Mucosa of stomach (tissue), 1 donor: ENCODE data around the gene POLR1F.

ENCODE experiments used
- H3K27me3 ChIP-seq: one replicate; pipeline ENCODE4 v1.7.0; 2013; ENCODE audit warnings: mild to moderate bottlenecking, low read length; ENCODE audit not compliant: control insufficient read depth, insufficient read depth
- H3K36me3 ChIP-seq: one replicate; pipeline ENCODE4 v1.7.0; 2013; ENCODE audit warnings: low read length; ENCODE audit not compliant: control insufficient read depth, insufficient read depth
- H3K4me1 ChIP-seq: one replicate; pipeline ENCODE4 v1.7.0; 2013; ENCODE audit warnings: mild to moderate bottlenecking, low read length; ENCODE audit not compliant: control insufficient read depth, insufficient read depth
- H3K4me3 ChIP-seq: one replicate; pipeline ENCODE4 v1.7.0; 2013; ENCODE audit warnings: low read length
- H3K9ac ChIP-seq: one replicate; pipeline ENCODE4 v1.7.0; 2013; ENCODE audit warnings: mild to moderate bottlenecking, low read length, moderate library complexity
- H3K9me3 ChIP-seq: one replicate; pipeline ENCODE4 v1.7.0; 2013; ENCODE audit warnings: mild to moderate bottlenecking, low read length, moderate library complexity; ENCODE audit not compliant: control insufficient read depth
- donor health status: Pancreatic carcinoma.

POLR1F gene

DNA sequence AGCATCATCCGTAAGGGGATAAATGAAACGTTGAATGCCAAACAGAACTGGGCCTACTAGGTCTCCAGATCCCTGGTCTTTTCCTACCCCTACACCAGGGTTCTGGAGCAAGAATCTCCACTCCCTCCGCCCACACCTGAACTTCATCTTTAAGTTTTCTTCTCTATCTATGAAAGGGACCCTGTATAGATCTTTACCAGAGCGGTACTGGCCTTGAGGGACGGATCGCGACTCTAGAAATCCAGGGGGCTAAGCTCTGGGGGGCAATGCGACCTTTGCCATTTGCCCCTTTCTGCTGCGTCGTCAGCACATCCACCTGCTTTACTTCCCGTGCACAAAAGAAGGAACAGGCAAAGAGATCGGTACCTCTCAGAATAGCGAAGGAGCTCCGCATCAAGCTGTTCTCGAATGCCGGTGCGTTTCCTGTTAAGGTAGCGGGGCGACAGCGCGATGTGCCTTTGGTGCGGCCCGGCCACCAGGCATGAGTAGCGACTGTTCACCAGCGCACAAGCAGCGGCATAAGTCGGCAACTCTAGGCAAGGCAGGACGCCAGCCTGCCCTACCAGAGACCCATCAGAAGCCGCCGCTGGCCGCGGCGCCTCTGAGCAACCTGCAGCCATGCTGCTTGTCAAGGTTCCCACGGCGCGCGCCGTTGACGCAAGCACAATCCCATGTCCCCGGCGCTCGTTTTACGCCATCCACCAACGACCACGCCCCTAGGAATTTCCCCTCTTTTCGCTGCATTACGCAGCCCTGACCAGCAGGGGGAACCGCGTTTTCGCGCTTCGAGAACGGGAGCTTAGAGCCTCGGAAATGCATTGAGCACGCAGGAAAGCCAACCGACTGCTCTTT is at the start of gene POLR1F:
Gene POLR1F, minus strand, starts transcription at position 641 of the 852 bp plus-strand sequence. Its CDS starts 21 bp downstream, at position 620.
- H3K27me3 ChIP-seq, result no peaks in the 10 kb centered on the region
- H3K9me3 ChIP-seq, result no peaks in the 10 kb centered on the region
- H3K36me3 ChIP-seq, result no peaks in the 10 kb centered on the region
- no peaks in the 10 kb centered on the region for H3K4me1 ChIP-seq
- H3K4me3 ChIP-seq, result peak within 1 kb of the TSS; percentile 87
- H3K9ac ChIP-seq, result peak within 1 kb of the TSS; percentile 77

DNA sequence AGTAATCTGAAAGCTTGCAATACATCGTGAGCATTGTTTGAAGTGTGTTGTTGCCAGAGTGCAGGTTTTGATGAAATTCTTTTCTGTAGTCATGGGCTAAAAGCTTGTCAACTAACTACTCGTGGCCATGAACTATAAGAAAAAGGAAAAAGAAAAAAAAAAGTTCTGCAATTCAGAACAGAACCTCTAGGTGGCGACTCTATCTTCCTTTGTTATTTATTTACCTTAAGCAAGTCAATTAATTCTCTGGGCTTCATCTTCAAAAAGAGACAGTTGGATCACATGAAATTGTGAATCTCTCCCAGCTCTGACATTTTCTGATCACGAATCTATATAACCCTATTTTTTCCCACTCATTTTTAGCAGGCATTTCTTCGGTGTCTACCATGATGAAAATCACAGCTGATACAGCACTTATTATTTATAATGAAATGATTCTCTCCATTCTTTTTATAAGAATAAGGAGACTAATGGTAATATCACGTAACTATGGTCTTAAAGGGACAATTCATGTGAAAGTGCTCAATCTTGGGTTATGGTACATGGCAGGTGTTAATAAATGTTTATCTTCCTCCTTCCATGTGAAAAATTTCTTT is 45.8 kb upstream of the POLR1F start:
- H3K27me3 ChIP-seq, result no peaks in the 10 kb centered on the region
- H3K36me3 ChIP-seq, result no peaks in the 10 kb centered on the region
- H3K9me3 ChIP-seq, result no peaks in the 10 kb centered on the region
- no peaks in the 10 kb centered on the region for H3K4me1 ChIP-seq
- H3K9ac ChIP-seq, result no peak overlapping the region
- no peak overlapping the region for H3K4me3 ChIP-seq

DNA sequence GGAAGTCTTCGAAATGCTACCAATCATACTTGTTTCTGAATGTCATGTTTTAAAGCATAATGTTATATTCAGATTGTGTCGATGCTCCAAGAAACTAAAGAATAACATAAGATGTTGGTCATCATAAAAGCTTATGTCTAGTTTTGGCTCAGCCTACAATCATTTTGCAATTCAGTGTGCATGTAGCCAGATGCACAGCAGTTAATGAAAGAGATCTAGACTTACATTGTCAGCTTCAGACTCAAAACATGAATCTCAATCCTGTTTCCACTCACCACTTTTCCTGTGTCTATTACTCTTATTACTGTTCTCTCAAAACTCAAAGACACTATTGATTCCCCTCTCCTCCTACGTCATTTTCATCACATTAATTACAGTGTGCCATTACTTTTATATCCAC is 43.2 kb upstream of the POLR1F start:
- H3K9ac ChIP-seq, result no peak overlapping the region
- no peaks in the 10 kb centered on the region for H3K9me3 ChIP-seq
- H3K36me3 ChIP-seq, result no peaks in the 10 kb centered on the region
- H3K27me3 ChIP-seq, result no peaks in the 10 kb centered on the region
- H3K4me3 ChIP-seq, result no peak overlapping the region
- H3K4me1 ChIP-seq, result no peaks in the 10 kb centered on the region

DNA sequence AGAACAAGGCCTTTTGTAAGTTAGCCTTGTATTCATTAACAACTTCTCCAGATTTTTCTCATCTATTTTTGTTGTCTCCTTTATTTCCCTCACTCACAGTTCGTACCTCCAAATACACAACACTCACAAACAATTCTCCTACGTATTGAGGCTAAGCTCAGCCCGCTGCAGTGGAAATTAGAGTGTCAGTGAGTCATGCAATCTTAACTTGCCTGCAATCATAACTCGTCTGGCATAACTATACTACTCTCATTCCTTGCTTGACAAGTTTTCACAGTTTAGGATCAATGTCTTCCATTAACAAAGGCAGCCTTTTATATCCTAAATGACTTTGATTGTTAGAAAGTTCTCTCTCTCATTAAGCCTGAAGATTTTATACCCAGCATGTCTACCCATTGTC is 40.8 kb upstream of the POLR1F start:
- Histone ChIP-seq H3K27me3 (no peaks in the 10 kb centered on the region), H3K36me3 (no peaks in the 10 kb centered on the region), H3K9me3 (no peaks in the 10 kb centered on the region), H3K4me3 (no peak overlapping the region), H3K9ac (no peak overlapping the region), H3K4me1 (no peaks in the 10 kb centered on the region)

GRCh38 chr7:19747740-19748339 is 39.0 kb upstream of the POLR1F start:
- H3K9me3 ChIP-seq, result no peaks in the 10 kb centered on the region
- no peak overlapping the region for H3K4me3 ChIP-seq
- no peaks in the 10 kb centered on the region for H3K4me1 ChIP-seq
- H3K9ac ChIP-seq, result no peak overlapping the region
- H3K27me3 ChIP-seq, result no peaks in the 10 kb centered on the region
- no peaks in the 10 kb centered on the region for H3K36me3 ChIP-seq

DNA sequence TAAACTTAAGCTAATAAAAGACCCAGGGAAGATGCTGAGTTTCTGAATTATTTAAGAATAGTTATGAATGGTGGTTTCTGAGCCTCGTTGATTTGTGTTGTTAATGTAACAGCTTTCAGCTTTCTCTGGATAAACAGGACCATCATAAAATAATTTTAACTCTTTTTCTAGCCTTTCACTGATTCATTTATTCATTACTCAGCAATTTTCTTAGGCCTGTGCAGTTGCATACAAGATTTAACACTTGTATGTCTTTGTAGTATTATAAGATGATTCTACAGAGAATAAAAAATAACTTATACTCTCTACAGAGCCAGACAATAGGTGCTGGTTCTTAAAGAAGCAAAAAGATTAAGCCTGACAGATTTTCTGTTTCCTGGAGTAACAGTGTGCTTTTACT is 35.2 kb upstream of the POLR1F start:
- no peaks in the 10 kb centered on the region for H3K36me3 ChIP-seq
- no peaks in the 10 kb centered on the region for H3K27me3 ChIP-seq
- no peaks in the 10 kb centered on the region for H3K9me3 ChIP-seq
- no peaks in the 10 kb centered on the region for H3K4me1 ChIP-seq
- no peak overlapping the region for H3K4me3 ChIP-seq
- H3K9ac ChIP-seq, result no peak overlapping the region

GRCh38 chr7:19728716-19729115 is 19.9 kb upstream of the POLR1F start:
- Histone ChIP-seq H3K9ac (no peak overlapping the region), H3K9me3 (no peaks in the 10 kb centered on the region), H3K4me3 (no peak overlapping the region), H3K4me1 (no peaks in the 10 kb centered on the region), H3K27me3 (no peaks in the 10 kb centered on the region), H3K36me3 (no peaks in the 10 kb centered on the region)

GRCh38 chr7:19725770-19726169 is 16.9 kb upstream of the POLR1F start:
- Histone ChIP-seq H3K36me3 (no peaks in the 10 kb centered on the region), H3K4me3 (no peak overlapping the region), H3K27me3 (no peaks in the 10 kb centered on the region), H3K9ac (no peak overlapping the region), H3K4me1 (no peaks in the 10 kb centered on the region), H3K9me3 (no peaks in the 10 kb centered on the region)

GRCh38 chr7:19715499-19715898 is 6.7 kb upstream of the POLR1F start:
- Histone ChIP-seq H3K36me3 (no peaks in the 10 kb centered on the region), H3K4me1 (no peaks in the 10 kb centered on the region), H3K9ac (no peak overlapping the region)

DNA sequence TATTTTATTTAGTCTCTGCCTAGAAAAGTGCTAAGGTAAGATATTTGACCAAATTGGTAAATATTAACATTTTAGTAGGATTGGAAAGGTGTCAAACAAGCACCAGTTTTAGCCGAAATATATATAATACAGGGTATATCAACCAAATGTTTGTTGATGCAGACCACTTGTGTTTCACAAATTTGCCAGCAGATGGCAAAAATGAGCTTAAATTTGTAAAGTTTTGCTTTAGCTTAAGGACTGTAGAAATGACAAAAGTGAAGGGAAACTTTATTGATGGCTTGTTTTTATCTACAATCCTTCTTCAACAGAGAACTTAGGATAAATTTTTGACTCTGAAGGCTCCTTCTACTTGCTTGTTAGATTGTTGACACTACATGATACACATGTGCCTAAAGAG is 4.8 kb upstream of the POLR1F start:
- H3K4me1 ChIP-seq, result no peaks in the 10 kb centered on the region
- H3K9me3 ChIP-seq, result no peaks in the 10 kb centered on the region
- H3K27me3 ChIP-seq, result no peaks in the 10 kb centered on the region
- H3K9ac ChIP-seq, result no peak overlapping the region
- no peaks in the 10 kb centered on the region for H3K36me3 ChIP-seq
- H3K4me3 ChIP-seq, result no peak overlapping the region

More at GRCh38 chr7:19715499-19715898, 6.7 kb upstream of the POLR1F start:
- Histone ChIP-seq H3K27me3 (no peaks in the 10 kb centered on the region), H3K4me3 (no peak overlapping the region), H3K9me3 (no peaks in the 10 kb centered on the region)

DNA sequence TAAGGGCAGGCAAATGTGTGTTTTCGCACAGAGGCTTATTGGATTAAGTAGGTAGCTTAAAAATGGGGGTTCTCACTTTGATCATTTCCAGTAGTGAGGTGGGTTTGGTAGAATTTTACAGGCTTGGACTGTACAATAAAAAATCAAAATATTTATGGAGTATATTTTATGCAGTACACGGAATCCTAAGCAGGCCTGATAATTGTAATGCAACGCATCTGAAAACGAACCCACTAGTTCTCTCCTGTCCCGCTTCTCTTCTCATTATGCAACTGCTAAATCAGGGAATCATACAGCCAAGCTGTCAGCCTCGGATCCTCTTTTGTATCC is 377 bp upstream of the POLR1F start:
- Histone ChIP-seq H3K36me3 (no peaks in the 10 kb centered on the region), H3K9ac (peak overlapping the region; percentile 10), H3K27me3 (no peaks in the 10 kb centered on the region), H3K9me3 (no peaks in the 10 kb centered on the region), H3K4me1 (no peaks in the 10 kb centered on the region), H3K4me3 (no peak overlapping the region)

- Histone ChIP-seq H3K4me3 (no peak overlapping the region), H3K36me3 (no peaks in the 10 kb centered on the region), H3K27me3 (no peaks in the 10 kb centered on the region), H3K9ac (no peak overlapping the region), H3K4me1 (no peaks in the 10 kb centered on the region), H3K9me3 (no peaks in the 10 kb centered on the region)
Measured at GRCh38 chr7:19707240-19707639, 1.6 kb downstream of the POLR1F start.
